Measurements from ENCODE around the gene TMED5. TPM values are rescaled to one million over a fixed set of nuclear protein-coding genes. Genes with fewer than 3 reads are reported as not detected.
"Not testable (repeated sequence)": the region's sequence is repeated elsewhere in the genome, so short reads cannot be mapped to it uniquely, and the experiment has no call there.

Gene TMED5
- 66.4 and 72.5 TPM in 2 replicates for total RNA-seq (2014; rRNA removed; shearing (Covaris generic))

GRCh38 chr1:93179886-93180722 lies at the start of gene TMED5:
TMED5 (minus strand) TSS chr1:93180413; CDS start chr1:93180242, 171 bp downstream.
- DNase-seq: peak; percentile 94
- Histone ChIP-seq H3K36me3 (replicated peaks; ENCODE audit: control insufficient read depth, insufficient read depth, low read length) (no peaks in the 10 kb centered on the region; the same call in 1 of the 2 replicates), H3K4me3 (ENCODE audit: insufficient read depth, low read depth, low read length) (peak within 1 kb of the TSS; percentile 100), H3K27me3 (ENCODE audit: control insufficient read depth, insufficient read depth, low read length) (no peaks in the 10 kb centered on the region; the same call in 1 of the 2 replicates)

- DNase-seq: no peak
- Histone ChIP-seq H3K4me3 (ENCODE audit: insufficient read depth, low read depth, low read length) (no peak overlapping the region), H3K36me3 (replicated peaks; ENCODE audit: control insufficient read depth, insufficient read depth, low read length) (peaks cover 8% of the 10 kb centered on the region), H3K27me3 (ENCODE audit: control insufficient read depth, insufficient read depth, low read length) (no peaks in the 10 kb centered on the region)
These were observed 42.9 kb upstream of the TMED5 start for GRCh38 chr1:93223023-93223675.

DNA sequence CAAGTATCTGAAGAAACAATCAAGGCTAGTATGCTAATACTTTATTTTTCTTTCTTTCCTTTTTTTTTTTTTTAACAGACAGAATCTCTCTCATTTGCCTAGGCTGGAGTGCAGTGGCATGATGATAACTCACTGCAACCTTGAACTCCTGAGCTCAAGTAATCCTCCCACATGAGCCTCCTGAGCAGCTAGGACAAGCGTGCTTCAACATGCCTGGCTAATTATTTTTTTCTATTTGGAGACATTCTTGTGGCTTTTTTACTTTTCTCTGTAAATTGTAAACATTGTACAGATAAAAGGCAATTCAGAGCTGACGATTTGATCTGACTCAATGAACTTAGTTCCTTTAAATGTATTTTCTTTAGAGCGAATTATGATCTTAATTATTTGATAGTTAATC lies 41.7 kb upstream of the TMED5 start:
- Histone ChIP-seq H3K27me3 (ENCODE audit: control insufficient read depth, insufficient read depth, low read length) (no peaks in the 10 kb centered on the region), H3K4me3 (ENCODE audit: insufficient read depth, low read depth, low read length) (no peak overlapping the region), H3K36me3 (replicated peaks; ENCODE audit: control insufficient read depth, insufficient read depth, low read length) (peaks cover 10% of the 10 kb centered on the region)
- DNase-seq: no peak

GRCh38 chr1:93220716-93221115 lies 40.5 kb upstream of the TMED5 start:
- H3K27me3 ChIP-seq (ENCODE audit: control insufficient read depth, insufficient read depth, low read length); DNase-seq; H3K4me3 ChIP-seq (ENCODE audit: insufficient read depth, low read depth, low read length); H3K36me3 ChIP-seq (replicated peaks; ENCODE audit: control insufficient read depth, insufficient read depth, low read length): not testable (repeated sequence)

GRCh38 chr1:93219443-93219842 lies 39.2 kb upstream of the TMED5 start:
- H3K36me3 ChIP-seq (replicated peaks; ENCODE audit: control insufficient read depth, insufficient read depth, low read length): peaks cover 8% of the 10 kb centered on the region
- DNase-seq: no peak
- H3K4me3 ChIP-seq (ENCODE audit: insufficient read depth, low read depth, low read length): no peak overlapping the region
- no peaks in the 10 kb centered on the region for H3K27me3 ChIP-seq (ENCODE audit: control insufficient read depth, insufficient read depth, low read length)

DNA sequence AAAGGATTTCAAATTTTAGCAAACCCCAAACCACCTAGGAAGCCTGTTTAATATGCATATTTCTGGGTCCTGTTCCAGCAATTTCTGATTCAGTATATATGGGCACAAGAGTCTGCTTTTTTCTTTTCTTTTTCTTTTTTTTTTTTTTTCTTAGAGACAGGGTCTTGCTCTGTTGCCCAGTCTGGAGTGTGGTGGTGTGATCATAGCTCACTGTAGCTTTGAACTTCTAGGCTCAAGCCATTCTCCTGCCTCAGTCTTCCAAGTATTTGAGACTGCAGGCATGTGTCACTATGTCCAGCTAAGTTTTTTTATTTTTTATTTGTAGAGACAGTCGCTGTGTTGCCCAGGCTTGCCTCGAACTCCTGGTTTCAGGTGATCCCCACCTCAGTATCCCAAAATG lies 35.1 kb upstream of the TMED5 start:
- Histone ChIP-seq H3K36me3 (replicated peaks; ENCODE audit: control insufficient read depth, insufficient read depth, low read length) (peaks cover 6% of the 10 kb centered on the region), H3K27me3 (ENCODE audit: control insufficient read depth, insufficient read depth, low read length) (no peaks in the 10 kb centered on the region), H3K4me3 (ENCODE audit: insufficient read depth, low read depth, low read length) (no peak overlapping the region)
- DNase-seq: no peak

DNA sequence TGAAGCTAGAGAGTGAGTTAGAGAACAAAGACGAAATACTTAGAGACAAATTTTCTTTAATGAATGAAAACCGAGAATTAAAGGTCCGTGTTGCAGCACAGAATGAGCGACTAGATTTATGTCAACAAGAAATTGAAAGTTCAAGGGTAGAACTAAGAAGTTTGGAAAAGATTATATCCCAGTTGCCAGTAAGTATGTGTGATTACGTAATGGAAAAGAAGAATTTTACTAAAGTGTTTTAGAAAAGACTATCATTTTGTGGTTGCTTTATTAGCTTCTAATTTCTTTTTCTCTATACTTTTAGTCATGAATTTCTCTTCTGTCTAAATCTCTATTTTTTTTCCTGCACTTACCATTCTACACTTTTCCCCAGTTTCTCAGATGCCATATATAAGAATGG lies 27.0 kb upstream of the TMED5 start:
- no peak for DNase-seq
- Histone ChIP-seq H3K36me3 (replicated peaks; ENCODE audit: control insufficient read depth, insufficient read depth, low read length) (no peaks in the 10 kb centered on the region; the same call in none of the 2 replicates), H3K4me3 (ENCODE audit: insufficient read depth, low read depth, low read length) (no peak overlapping the region), H3K27me3 (ENCODE audit: control insufficient read depth, insufficient read depth, low read length) (no peaks in the 10 kb centered on the region)

DNA sequence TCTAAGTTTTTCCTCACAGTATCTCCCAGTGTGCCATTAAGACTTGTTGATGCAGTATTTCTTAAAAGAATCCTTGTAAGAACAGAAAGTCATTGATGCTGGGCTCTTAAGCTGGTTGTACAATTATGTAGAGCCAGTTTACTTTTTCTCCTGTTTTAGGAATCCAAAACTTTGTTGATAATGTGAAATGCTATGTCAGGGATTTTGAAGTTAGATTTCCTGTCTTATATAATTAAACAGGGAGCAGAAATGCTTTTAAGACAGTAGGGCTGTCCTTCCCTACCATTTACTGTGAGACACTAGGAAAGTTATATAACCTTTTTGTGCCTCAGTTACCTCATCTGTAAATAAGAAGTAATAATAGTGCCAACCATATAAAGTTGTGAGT lies 26.3 kb upstream of the TMED5 start:
- no peaks in the 10 kb centered on the region; the same call in none of the 2 replicates for H3K36me3 ChIP-seq (replicated peaks; ENCODE audit: control insufficient read depth, insufficient read depth, low read length)
- no peaks in the 10 kb centered on the region for H3K27me3 ChIP-seq (ENCODE audit: control insufficient read depth, insufficient read depth, low read length)
- no peak for DNase-seq
- no peak overlapping the region for H3K4me3 ChIP-seq (ENCODE audit: insufficient read depth, low read depth, low read length)

GRCh38 chr1:93205892-93206566 lies 25.8 kb upstream of the TMED5 start:
- H3K36me3 ChIP-seq (replicated peaks; ENCODE audit: control insufficient read depth, insufficient read depth, low read length): no peaks in the 10 kb centered on the region; the same call in none of the 2 replicates
- no peaks in the 10 kb centered on the region for H3K27me3 ChIP-seq (ENCODE audit: control insufficient read depth, insufficient read depth, low read length)
- H3K4me3 ChIP-seq (ENCODE audit: insufficient read depth, low read depth, low read length): no peak overlapping the region
- no peak for DNase-seq

GRCh38 chr1:93200714-93201113 lies 20.5 kb upstream of the TMED5 start:
- DNase-seq: no peak
- Histone ChIP-seq H3K27me3 (ENCODE audit: control insufficient read depth, insufficient read depth, low read length) (no peaks in the 10 kb centered on the region), H3K36me3 (replicated peaks; ENCODE audit: control insufficient read depth, insufficient read depth, low read length) (peaks cover 1% of the 10 kb centered on the region), H3K4me3 (ENCODE audit: insufficient read depth, low read depth, low read length) (no peak overlapping the region)

DNA sequence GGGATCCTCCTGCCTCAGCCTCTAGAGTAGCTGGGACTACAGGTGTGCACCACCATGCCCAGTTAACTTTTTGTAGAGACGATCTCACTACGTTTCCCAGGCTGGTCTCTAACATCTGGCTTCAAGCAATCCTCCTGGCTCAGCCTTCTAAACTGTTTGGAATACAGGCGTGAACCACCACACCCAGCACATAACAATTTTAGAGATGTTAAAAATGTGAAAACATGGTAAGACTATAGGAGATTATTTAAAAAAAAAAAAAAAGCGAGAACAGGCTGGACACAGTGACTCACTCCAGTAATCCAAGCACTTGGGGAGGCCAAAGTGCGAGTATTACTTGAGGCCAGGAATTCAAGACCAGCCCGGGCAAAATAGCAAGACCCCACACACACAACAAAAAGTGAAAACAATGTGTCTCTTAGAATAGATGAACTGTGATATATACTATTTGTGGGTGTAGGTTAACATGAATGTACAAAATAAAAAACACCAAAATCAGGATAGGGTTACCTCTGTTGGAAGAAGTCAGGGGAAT lies 19.9 kb upstream of the TMED5 start:
- Histone ChIP-seq H3K27me3 (ENCODE audit: control insufficient read depth, insufficient read depth, low read length) (no peaks in the 10 kb centered on the region), H3K4me3 (ENCODE audit: insufficient read depth, low read depth, low read length) (no peak overlapping the region), H3K36me3 (replicated peaks; ENCODE audit: control insufficient read depth, insufficient read depth, low read length) (peaks cover 1% of the 10 kb centered on the region)
- DNase-seq: no peak

GRCh38 chr1:93199150-93199549 lies 18.9 kb upstream of the TMED5 start:
- no peak overlapping the region for H3K4me3 ChIP-seq (ENCODE audit: insufficient read depth, low read depth, low read length)
- peaks cover 1% of the 10 kb centered on the region for H3K36me3 ChIP-seq (replicated peaks; ENCODE audit: control insufficient read depth, insufficient read depth, low read length)
- no peak for DNase-seq
- H3K27me3 ChIP-seq (ENCODE audit: control insufficient read depth, insufficient read depth, low read length): no peaks in the 10 kb centered on the region

GRCh38 chr1:93196591-93196990 lies 16.4 kb upstream of the TMED5 start:
- Histone ChIP-seq H3K4me3 (ENCODE audit: insufficient read depth, low read depth, low read length) (no peak overlapping the region), H3K36me3 (replicated peaks; ENCODE audit: control insufficient read depth, insufficient read depth, low read length) (peaks cover 1% of the 10 kb centered on the region), H3K27me3 (ENCODE audit: control insufficient read depth, insufficient read depth, low read length) (no peaks in the 10 kb centered on the region)
- no peak for DNase-seq

DNA sequence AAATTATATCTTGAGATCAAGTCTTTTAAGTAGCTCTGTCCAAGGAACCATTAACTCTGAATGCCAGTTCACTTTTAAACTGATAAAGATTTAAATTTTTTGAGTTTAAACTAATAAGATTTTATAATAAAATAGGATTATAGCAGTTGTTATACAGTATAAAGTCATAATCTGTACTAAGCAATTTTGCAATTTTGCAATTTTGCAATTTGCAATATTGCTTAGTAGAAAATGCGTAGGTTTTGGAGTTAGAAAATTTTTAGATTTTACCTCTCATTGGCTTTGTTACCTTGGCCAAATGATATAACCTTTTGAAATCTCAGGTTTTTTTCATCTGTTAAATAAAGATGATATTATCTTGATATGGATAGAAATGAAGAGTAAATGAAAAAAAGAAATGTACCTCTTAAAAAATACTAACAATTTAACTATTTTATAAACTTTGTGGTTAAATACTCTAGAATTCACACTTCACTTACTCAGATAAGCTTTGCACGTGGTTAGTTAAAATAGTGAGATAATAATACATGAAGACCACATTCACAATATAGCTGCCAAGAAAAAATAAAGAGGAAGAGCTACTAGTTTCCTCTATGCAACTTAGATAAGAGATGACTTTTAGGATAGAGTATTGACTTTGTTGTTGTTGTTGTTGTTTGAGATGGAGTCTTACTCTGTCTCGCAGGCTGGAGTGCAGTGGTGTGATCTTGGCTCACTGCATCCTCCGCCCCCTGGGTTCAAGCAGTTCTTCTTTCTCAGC lies 14.2 kb upstream of the TMED5 start:
- no peaks in the 10 kb centered on the region for H3K27me3 ChIP-seq (ENCODE audit: control insufficient read depth, insufficient read depth, low read length)
- H3K4me3 ChIP-seq (ENCODE audit: insufficient read depth, low read depth, low read length): no peak overlapping the region
- no peak for DNase-seq
- peaks cover 1% of the 10 kb centered on the region for H3K36me3 ChIP-seq (replicated peaks; ENCODE audit: control insufficient read depth, insufficient read depth, low read length)
